DND-41 (cell line): Measurements from ENCODE around the gene ERG28.

Source experiments
- CTCF ChIP-seq: IDR thresholded peaks from 2 replicates; pipeline ENCODE4 v1.5.1; 2012; ENCODE audit warnings: borderline replicate concordance, low read length, moderate library complexity, mild to moderate bottlenecking; ENCODE audit not compliant: poor library complexity, severe bottlenecking; ENCODE audit errors: extremely low read depth
- EZH2 ChIP-seq: IDR thresholded peaks from 3 replicates; pipeline ENCODE4 v1.6.1; 2012; ENCODE audit warnings: borderline replicate concordance, low read depth, mild to moderate bottlenecking, moderate library complexity, low read length, inconsistent platforms; ENCODE audit not compliant: severe bottlenecking

GRCh38 chr14:75630695-75631452, 29.8 kb downstream of the ERG28 start:
- TF ChIP-seq CTCF (no peak), EZH2 (no peak)
